ENCODE data around the gene TMEM255B. TPM values are rescaled to one million over a fixed set of nuclear protein-coding genes. Genes with fewer than 3 reads are reported as not detected.

Gene TMEM255B
- total and polyA plus RNA-seq, 11 donors, result 1.4 to 20.3 (median 4.4) TPM

DNA sequence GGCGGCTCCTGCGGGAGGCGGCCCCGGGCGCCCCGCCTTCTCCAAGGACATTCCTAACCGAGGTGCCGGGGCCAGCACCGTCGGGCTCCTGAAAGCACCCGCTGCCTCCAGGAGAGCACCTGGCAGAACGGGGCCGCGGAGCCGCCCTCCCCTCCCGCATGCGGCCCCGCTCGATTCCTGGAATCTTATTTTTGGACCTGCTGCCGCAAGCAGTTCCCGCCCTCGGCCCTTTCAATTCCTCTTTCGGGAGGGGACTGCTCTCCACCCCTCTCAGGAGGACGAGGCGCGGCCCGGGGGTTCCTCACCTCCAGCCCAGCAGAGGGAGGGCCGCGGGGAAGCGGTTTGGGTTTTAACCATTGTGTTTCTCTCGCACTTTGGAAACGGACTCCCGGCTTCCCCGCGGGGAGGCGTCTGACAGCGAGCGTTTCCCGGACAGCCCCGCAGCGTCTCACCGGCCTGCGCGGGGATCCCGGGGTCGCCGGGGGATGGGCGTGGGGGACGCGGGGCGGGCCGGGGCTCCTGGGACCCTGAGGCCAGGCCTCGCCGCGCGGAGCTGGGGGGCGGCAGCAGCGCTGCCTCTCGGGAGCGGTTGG, 104.0 kb downstream of the TMEM255B start:
- intact Hi-C loops (cut with DNase I), result loop anchor here in 7 of 10 donors (1.0 to 5.0 kb wide), 8 partner anchors 8 to 46 kb away; no protein-coding TSS in a partner anchor
- peaks cover 0 to 52% (median 36%) of the 10 kb centered on the region in 12 donors for H3K4me1 ChIP-seq
- no peak for TF ChIP-seq POLR2A (IDR thresholded peaks at IDR 0.05)
- TF ChIP-seq, protein P1, sequence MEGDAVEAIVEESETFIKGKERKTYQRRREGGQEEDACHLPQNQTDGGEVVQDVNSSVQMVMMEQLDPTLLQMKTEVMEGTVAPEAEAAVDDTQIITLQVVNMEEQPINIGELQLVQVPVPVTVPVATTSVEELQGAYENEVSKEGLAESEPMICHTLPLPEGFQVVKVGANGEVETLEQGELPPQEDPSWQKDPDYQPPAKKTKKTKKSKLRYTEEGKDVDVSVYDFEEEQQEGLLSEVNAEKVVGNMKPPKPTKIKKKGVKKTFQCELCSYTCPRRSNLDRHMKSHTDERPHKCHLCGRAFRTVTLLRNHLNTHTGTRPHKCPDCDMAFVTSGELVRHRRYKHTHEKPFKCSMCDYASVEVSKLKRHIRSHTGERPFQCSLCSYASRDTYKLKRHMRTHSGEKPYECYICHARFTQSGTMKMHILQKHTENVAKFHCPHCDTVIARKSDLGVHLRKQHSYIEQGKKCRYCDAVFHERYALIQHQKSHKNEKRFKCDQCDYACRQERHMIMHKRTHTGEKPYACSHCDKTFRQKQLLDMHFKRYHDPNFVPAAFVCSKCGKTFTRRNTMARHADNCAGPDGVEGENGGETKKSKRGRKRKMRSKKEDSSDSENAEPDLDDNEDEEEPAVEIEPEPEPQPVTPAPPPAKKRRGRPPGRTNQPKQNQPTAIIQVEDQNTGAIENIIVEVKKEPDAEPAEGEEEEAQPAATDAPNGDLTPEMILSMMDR (IDR thresholded peaks at IDR 0.05), result peak in 4 of 12 donors; percentile 11 to 34 (median 17)

GRCh38 chr13:113863524-113864272, 104.7 kb downstream of the TMEM255B start, which contains the start of gene GAS6:
TSS of gene GAS6 (minus strand) at chr13:113864076. CDS start at chr13:113863920, 156 bp downstream.
- no peaks in the 10 kb centered on the region for H3K9me3 ChIP-seq
- WGBS, 4 donors, result 0 to 1% (median 0%) methylated on average over 24 to 116 of the region's 116 CpGs
- TF ChIP-seq POLR2A (IDR thresholded peaks at IDR 0.05), result peak in 1 of 2 donors; percentile 48
- TF ChIP-seq, protein P1 (IDR thresholded peaks at IDR 0.05), result peak in 6 of 12 donors; percentile 7 to 29 (median 22)
- H3K4me3 ChIP-seq, result peak within 1 kb of the TSS; percentile 76 to 97 (median 86)
- H3K27ac ChIP-seq, result peak within 1 kb of the TSS; percentile 88 to 98 (median 94)
- H3K36me3 ChIP-seq, result peaks cover 0 to 12% (median 0%) of the 10 kb centered on the region in 9 donors
- ATAC-seq (peak in 3 of 4 donors; percentile 48 to 71 (median 69)), DNase-seq (peak; percentile 77 to 87 (median 79))
- intact Hi-C loops (cut with DNase I), result loop anchor here in 7 of 10 donors (1.0 to 5.0 kb wide), 8 partner anchors 8 to 46 kb away; no protein-coding TSS in a partner anchor
- H3K4me1 ChIP-seq, result peaks cover 0 to 49% (median 36%) of the 10 kb centered on the region in 12 donors
- H3K27me3 ChIP-seq, result peaks cover 0 to 6% (median 0%) of the 10 kb centered on the region in 9 donors

More for the DNA sequence above, 104.0 kb downstream of the TMEM255B start:
- Histone ChIP-seq H3K27me3 (peaks cover 0 to 6% (median 0%) of the 10 kb centered on the region in 9 donors), H3K4me3 (peak overlapping the region; percentile 76 to 97 (median 86)), H3K27ac (peak overlapping the region; percentile 88 to 98 (median 94)), H3K36me3 (peaks cover 0 to 12% (median 0%) of the 10 kb centered on the region in 9 donors), H3K9me3 (no peaks in the 10 kb centered on the region)
- ATAC-seq (peak; percentile 41 to 75 (median 70)), DNase-seq (peak; percentile 72 to 87 (median 81))
- WGBS, 4 donors, result 1 to 5% (median 2%) methylated on average over 15 to 60 of the region's 60 CpGs

DNA sequence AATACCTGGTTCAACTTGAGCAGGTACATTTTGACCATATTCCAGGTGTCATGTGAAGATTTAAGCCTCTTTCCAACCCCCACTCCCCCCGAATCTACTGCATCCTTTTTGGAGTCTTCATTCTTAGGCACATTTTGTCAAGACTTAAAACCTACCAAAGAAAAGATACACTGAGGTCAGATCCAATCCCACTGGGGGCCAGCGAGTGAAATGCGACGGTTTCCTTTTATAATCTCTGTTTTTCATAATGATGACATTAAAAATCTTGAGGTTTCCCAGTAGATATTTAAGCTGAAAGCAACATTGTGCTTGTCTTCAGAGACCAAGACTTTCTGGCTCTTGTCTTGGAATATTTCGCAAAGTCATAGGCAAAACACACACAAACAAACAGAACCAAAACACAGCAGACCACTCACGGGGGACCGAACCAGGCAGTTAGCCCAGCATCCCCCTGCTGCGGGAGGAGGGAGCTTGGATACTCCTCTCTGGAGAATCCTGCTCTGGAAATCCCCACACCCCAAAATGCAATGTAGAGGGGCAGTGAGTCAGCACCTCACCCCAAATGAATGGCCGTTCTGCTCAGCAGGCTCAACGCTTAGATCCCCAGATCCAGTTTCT, 105.4 kb downstream of the TMEM255B start:
- 10 to 16% (median 15%) methylated on average over 10 of the region's 10 CpGs for WGBS, 4 donors
- Histone ChIP-seq H3K9me3 (no peaks in the 10 kb centered on the region), H3K4me3 (peak overlapping the region; percentile 32 to 97 (median 84)), H3K27me3 (peaks cover 0 to 6% (median 0%) of the 10 kb centered on the region in 9 donors), H3K27ac (peak overlapping the region; percentile 76 to 98 (median 94)), H3K4me1 (peaks cover 0 to 49% (median 36%) of the 10 kb centered on the region in 12 donors), H3K36me3 (peaks cover 0 to 9% (median 0%) of the 10 kb centered on the region in 9 donors)
- no peak for TF ChIP-seq POLR2A (IDR thresholded peaks at IDR 0.05)
- TF ChIP-seq, protein P1 (IDR thresholded peaks at IDR 0.05), result no peak
- intact Hi-C loops (cut with DNase I), result loop anchor here in 5 of 10 donors (5.0 kb wide), 2 partner anchors 42 to 47 kb away; no protein-coding TSS in a partner anchor
- no peak for ATAC-seq
- peak in 1 of 5 donors; percentile 29 for DNase-seq
